Endodermal cell (in vitro differentiated cells): ENCODE results near the gene MNS1. TPM values are rescaled to one million over a fixed set of nuclear protein-coding genes. Genes with fewer than 3 reads are reported as not detected.

Source experiments
- DNase-seq: peaks from one replicate; pipeline ENCODE4 v3.0.0-alpha.2; 2017
- H3K27ac ChIP-seq: 2 replicates; pipeline ENCODE4 v1.5.1; 2013; ENCODE audit warnings: mild to moderate bottlenecking, low read depth, low read length, moderate library complexity
- H3K27me3 ChIP-seq: 2 replicates; pipeline ENCODE4 v1.6.1; 2013; ENCODE audit warnings: mild to moderate bottlenecking, low read length, moderate library complexity; ENCODE audit not compliant: insufficient read depth, control insufficient read depth, poor library complexity, severe bottlenecking
- H3K36me3 ChIP-seq: 2 replicates; pipeline ENCODE4 v1.7.0; 2013; ENCODE audit warnings: mild to moderate bottlenecking, low read length, moderate library complexity; ENCODE audit not compliant: control insufficient read depth, insufficient read depth
- H3K4me1 ChIP-seq: one replicate; pipeline ENCODE4 v1.7.0; 2013; ENCODE audit warnings: low read length; ENCODE audit not compliant: control insufficient read depth, insufficient read depth
- H3K4me3 ChIP-seq: 2 replicates; pipeline ENCODE4 v1.5.1; 2013; ENCODE audit warnings: mild to moderate bottlenecking, low read length, moderate library complexity
- H3K9ac ChIP-seq: 2 replicates; pipeline ENCODE4 v1.6.1; 2013; ENCODE audit warnings: mild to moderate bottlenecking, low read length, moderate library complexity; ENCODE audit not compliant: poor library complexity, severe bottlenecking; ENCODE audit errors: extremely low read depth
- H3K9me3 ChIP-seq: 2 replicates; pipeline ENCODE4 v1.6.1; 2013; ENCODE audit warnings: mild to moderate bottlenecking, low read length, moderate library complexity; ENCODE audit not compliant: control insufficient read depth
- H3K27ac Mint-ChIP-seq: 2 replicates; pipeline ENCODE4 v1.8.0; 2020; ENCODE audit warnings: mixed read lengths
- H3K27me3 Mint-ChIP-seq: 2 replicates; pipeline ENCODE4 v1.8.0; 2021; ENCODE audit warnings: mild to moderate bottlenecking, mixed read lengths; ENCODE audit not compliant: insufficient read depth
- H3K36me3 Mint-ChIP-seq: 2 replicates; pipeline ENCODE4 v1.8.0; 2020; ENCODE audit warnings: low read depth, mixed read lengths
- H3K4me1 Mint-ChIP-seq: 2 replicates; pipeline ENCODE4 v1.8.0; 2020; ENCODE audit warnings: mixed read lengths
- H3K4me3 Mint-ChIP-seq: 2 replicates; pipeline ENCODE4 v1.8.0; 2020; ENCODE audit warnings: mild to moderate bottlenecking, moderate library complexity, mixed read lengths
- H3K9me3 Mint-ChIP-seq: 2 replicates; pipeline ENCODE4 v1.8.0; 2020; ENCODE audit warnings: mild to moderate bottlenecking, mixed read lengths
- WGBS, 2 experiments: methylation state at CpG; one replicate each; pipeline versions ENCODE4 v1.1.5 to v1.1.7; 2013; ENCODE audit warnings: missing lambda C conversion rate in 2 of 2, mixed read lengths in 1 of 2; ENCODE audit not compliant: insufficient coverage in 1 of 2, insufficient read length in 1 of 2; 5-methylcytosine and 5-hydroxymethylcytosine counted together
- total RNA-seq, 2 donors: library from RNA; stranded (reverse); fragmentation: NEBNext Ultra II Directional in 1 of 2; extraction: Animal tissue kit (Norgen Biotek cat#: 25700) in 1 of 2; gene quantifications; 2 replicates in 1 of 2; 3 replicates in 1 of 2; pipeline ENCODE4 v1.2.1, GENCODE V29; 2021
- TF ChIP-seq, protein P1 (sequence below): fragments of 200-600 bp; sonication (generic); conservative IDR thresholded peaks from 2 replicates; pipeline ENCODE4 v1.5.0; 2021; ENCODE audit warnings: antibody characterized with exemption, mild to moderate bottlenecking

Gene MNS1
- total RNA-seq, 2 donors from 2014 or later: 0.27 to 4.5 TPM

DNA sequence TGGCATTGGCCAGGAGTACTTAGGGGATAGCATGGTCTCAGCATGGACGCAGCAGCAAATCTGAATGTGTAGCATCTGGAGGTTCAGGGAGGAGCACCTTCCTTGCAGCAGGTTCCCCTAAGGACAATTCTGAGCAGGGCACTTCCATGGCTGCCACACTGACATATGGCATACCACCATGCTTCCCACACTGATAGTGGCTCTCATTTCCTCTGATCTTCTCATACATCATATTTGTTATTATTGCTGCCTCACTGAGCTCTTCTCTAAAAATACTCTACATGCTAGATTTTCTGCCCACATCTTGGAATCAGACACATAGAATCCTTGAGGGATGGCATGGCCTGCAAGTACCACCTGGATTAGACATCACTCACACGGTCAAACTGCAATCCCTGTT lies 7.3 kb upstream of the MNS1 start:
- Mint-ChIP-seq H3K36me3 (no peaks in the 10 kb centered on the region), H3K27ac (no peak overlapping the region), H3K27me3 (peaks cover 35% of the 10 kb centered on the region), H3K9me3 (peaks cover 2% of the 10 kb centered on the region), H3K4me3 (no peak overlapping the region), H3K4me1 (no peaks in the 10 kb centered on the region)
- no peaks in the 10 kb centered on the region for H3K9me3 ChIP-seq
- H3K27ac ChIP-seq: no peak overlapping the region
- H3K9ac ChIP-seq: no peak overlapping the region
- no peaks in the 10 kb centered on the region for H3K4me1 ChIP-seq
- no peaks in the 10 kb centered on the region for H3K36me3 ChIP-seq
- H3K4me3 ChIP-seq: no peak overlapping the region
- peaks cover 30% of the 10 kb centered on the region for H3K27me3 ChIP-seq
- DNase-seq: no peak
- TF ChIP-seq, protein P1, sequence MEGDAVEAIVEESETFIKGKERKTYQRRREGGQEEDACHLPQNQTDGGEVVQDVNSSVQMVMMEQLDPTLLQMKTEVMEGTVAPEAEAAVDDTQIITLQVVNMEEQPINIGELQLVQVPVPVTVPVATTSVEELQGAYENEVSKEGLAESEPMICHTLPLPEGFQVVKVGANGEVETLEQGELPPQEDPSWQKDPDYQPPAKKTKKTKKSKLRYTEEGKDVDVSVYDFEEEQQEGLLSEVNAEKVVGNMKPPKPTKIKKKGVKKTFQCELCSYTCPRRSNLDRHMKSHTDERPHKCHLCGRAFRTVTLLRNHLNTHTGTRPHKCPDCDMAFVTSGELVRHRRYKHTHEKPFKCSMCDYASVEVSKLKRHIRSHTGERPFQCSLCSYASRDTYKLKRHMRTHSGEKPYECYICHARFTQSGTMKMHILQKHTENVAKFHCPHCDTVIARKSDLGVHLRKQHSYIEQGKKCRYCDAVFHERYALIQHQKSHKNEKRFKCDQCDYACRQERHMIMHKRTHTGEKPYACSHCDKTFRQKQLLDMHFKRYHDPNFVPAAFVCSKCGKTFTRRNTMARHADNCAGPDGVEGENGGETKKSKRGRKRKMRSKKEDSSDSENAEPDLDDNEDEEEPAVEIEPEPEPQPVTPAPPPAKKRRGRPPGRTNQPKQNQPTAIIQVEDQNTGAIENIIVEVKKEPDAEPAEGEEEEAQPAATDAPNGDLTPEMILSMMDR: no peak
- WGBS, 2 experiments: 88 to 100% methylated on average over 1 to 2 of the region's 2 CpGs

DNA sequence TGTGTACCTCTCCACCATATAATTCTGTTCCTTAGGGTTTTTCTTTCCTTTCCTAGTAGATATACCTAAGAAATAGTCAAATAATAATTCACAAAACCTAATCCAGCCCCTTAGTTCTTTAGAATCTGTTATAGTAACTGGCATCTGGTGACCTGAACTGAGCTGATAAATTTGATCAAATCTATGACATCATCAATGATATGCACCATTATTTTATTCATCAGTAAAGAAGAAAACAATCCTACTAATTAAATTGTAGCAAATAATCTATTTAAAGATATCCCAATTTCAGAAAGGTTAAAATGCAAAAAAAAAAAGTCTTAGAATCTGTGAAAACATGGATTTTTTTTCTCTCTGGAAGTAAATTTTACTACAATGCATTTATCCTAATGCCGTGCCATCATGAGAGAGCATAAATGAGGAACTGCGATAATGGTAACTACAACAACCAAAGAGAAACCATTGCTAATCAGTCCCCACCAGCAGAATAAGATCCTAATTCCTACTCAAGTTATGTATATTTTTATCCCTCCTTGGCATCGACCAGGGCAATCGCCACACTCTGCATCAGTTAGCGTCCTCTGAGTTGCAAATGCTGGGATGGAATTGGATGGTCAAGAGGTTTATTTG lies 6.6 kb upstream of the MNS1 start:
- WGBS, 2 experiments: 90 to 95% methylated on average over 2 to 5 of the region's 5 CpGs
- Mint-ChIP-seq H3K4me1 (no peaks in the 10 kb centered on the region), H3K27me3 (peaks cover 41% of the 10 kb centered on the region), H3K27ac (no peak overlapping the region), H3K9me3 (peaks cover 2% of the 10 kb centered on the region), H3K36me3 (no peaks in the 10 kb centered on the region), H3K4me3 (no peak overlapping the region)
- no peak overlapping the region for H3K27ac ChIP-seq
- TF ChIP-seq, protein P1: no peak
- no peaks in the 10 kb centered on the region for H3K9me3 ChIP-seq
- no peak overlapping the region for H3K4me3 ChIP-seq
- peaks cover 37% of the 10 kb centered on the region for H3K27me3 ChIP-seq
- H3K36me3 ChIP-seq: no peaks in the 10 kb centered on the region
- no peak for DNase-seq
- H3K4me1 ChIP-seq: no peaks in the 10 kb centered on the region
- no peak overlapping the region for H3K9ac ChIP-seq

- Mint-ChIP-seq H3K27ac (no peak overlapping the region), H3K27me3 (peaks cover 44% of the 10 kb centered on the region), H3K9me3 (no peaks in the 10 kb centered on the region), H3K4me1 (no peaks in the 10 kb centered on the region), H3K36me3 (no peaks in the 10 kb centered on the region), H3K4me3 (no peak overlapping the region)
- H3K9me3 ChIP-seq: no peaks in the 10 kb centered on the region
- no peak overlapping the region for H3K4me3 ChIP-seq
- no peaks in the 10 kb centered on the region for H3K36me3 ChIP-seq
- H3K27me3 ChIP-seq: peaks cover 45% of the 10 kb centered on the region
- TF ChIP-seq, protein P1: no peak
- H3K27ac ChIP-seq: no peak overlapping the region
- H3K4me1 ChIP-seq: no peaks in the 10 kb centered on the region
- H3K9ac ChIP-seq: no peak overlapping the region
- no peak for DNase-seq
Measured at GRCh38 chr15:56469483-56469882, 4.5 kb upstream of the MNS1 start.
